H1 (cell line): ENCODE results near the gene LEKR1. TPM values are rescaled to one million over a fixed set of nuclear protein-coding genes. Genes with fewer than 3 reads are reported as not detected.
"Not testable (repeated sequence)": the region's sequence is repeated elsewhere in the genome, so short reads cannot be mapped to it uniquely, and the experiment has no call there.

Experiments
- CTCF ChIA-PET: fragments of 300-600 bp; sonication (Branson Sonifier 250); formaldehyde crosslinking; loops from one replicate; lab custom pipeline; 2021; ENCODE audit not compliant: partially characterized antibody; lab: Charles Lee
- POLR2A ChIA-PET: fragments of 300-600 bp; sonication (Branson Sonifier 250); formaldehyde crosslinking; loops from one replicate; lab custom pipeline; 2021; ENCODE audit warnings: inconsistent platforms; ENCODE audit not compliant: partially characterized antibody; lab: Charles Lee
- DNase-seq, 2 experiments: peaks; one replicate each; pipeline versions ENCODE4 v3.0.0 to v3.0.0-alpha.2; 2010 to 2022; ENCODE audit warnings: low spot score in 2 of 2, low read depth in 1 of 2, mixed read lengths in 1 of 2
- FAIRE-seq: peaks from 2 replicates; lab custom pipeline; 2011; peaks lifted over from hg19 to GRCh38; lab: Jason Lieb, UNC
- H2AFZ ChIP-seq: 2 replicates; pipeline ENCODE4 v1.8.1; 2012; ENCODE audit warnings: low read length, inconsistent platforms
- H2AK5ac ChIP-seq: 2 replicates; pipeline ENCODE4 v1.6.1; 2013; ENCODE audit warnings: low read depth, low read length
- H2BK120ac ChIP-seq: replicated peaks from 2 replicates; pipeline ENCODE3; 2013; ENCODE audit warnings: low read depth, low read length, inconsistent platforms
- H2BK12ac ChIP-seq: 2 replicates; pipeline ENCODE4 v1.6.1; 2013; ENCODE audit warnings: low read depth, low read length
- H2BK15ac ChIP-seq: 2 replicates; pipeline ENCODE4 v1.6.1; 2013; ENCODE audit warnings: low read length
- H2BK20ac ChIP-seq: 2 replicates; pipeline ENCODE4 v1.6.1; 2013; ENCODE audit warnings: low read length
- H2BK5ac ChIP-seq: 2 replicates; pipeline ENCODE4 v1.6.1; 2013; ENCODE audit warnings: low read depth, low read length
- H3K14ac ChIP-seq: 2 replicates; pipeline ENCODE4 v1.6.1; 2013; ENCODE audit warnings: inconsistent platforms; ENCODE audit not compliant: insufficient read length
- H3K18ac ChIP-seq: 2 replicates; pipeline ENCODE4 v1.6.1; 2013; ENCODE audit warnings: low read length; ENCODE audit errors: extremely low read depth
- H3K23ac ChIP-seq: 2 replicates; pipeline ENCODE4 v1.6.1; 2013; ENCODE audit warnings: inconsistent platforms; ENCODE audit not compliant: insufficient read length
- H3K23me2 ChIP-seq: 2 replicates; pipeline ENCODE4 v1.6.1; 2013; ENCODE audit warnings: low read depth, low read length
- H3K27ac ChIP-seq: 2 replicates; pipeline ENCODE4 v1.6.1; 2011; ENCODE audit warnings: low read depth, low read length, inconsistent platforms
- H3K27me3 ChIP-seq, 4 experiments: replicated peaks in 1 of 4; 1 replicate in 1 of 4; 2 replicates in 3 of 4; pipeline versions ENCODE4 v1.6.1 to v1.8.1; 2011 to 2013; ENCODE audit warnings: low read length in 3 of 4, mild to moderate bottlenecking in 3 of 4, inconsistent platforms in 2 of 4, mixed read lengths in 2 of 4, moderate library complexity in 1 of 4; ENCODE audit not compliant: control insufficient read depth in 3 of 4, insufficient read depth in 3 of 4; ENCODE audit errors: extremely low read depth in 1 of 4
- H3K36me3 ChIP-seq, 4 experiments: 2 replicates each; pipeline versions ENCODE4 v1.6.1 to v1.8.1; 2011 to 2013; ENCODE audit warnings: mild to moderate bottlenecking in 4 of 4, low read length in 3 of 4, moderate library complexity in 2 of 4, control low read depth in 1 of 4, inconsistent platforms in 1 of 4; ENCODE audit not compliant: insufficient read depth in 4 of 4, control insufficient read depth in 2 of 4
- H3K4ac ChIP-seq: replicated peaks from 2 replicates; pipeline ENCODE3; 2013; ENCODE audit warnings: low read length, low read depth, mixed read lengths, inconsistent platforms; ENCODE audit not compliant: insufficient read length
- H3K4me1 ChIP-seq, 4 experiments: replicated peaks in 1 of 4; 1 replicate in 1 of 4; 2 replicates in 3 of 4; pipeline versions ENCODE4 v1.6.1 to v1.8.1; 2011 to 2013; ENCODE audit warnings: low read length in 3 of 4, inconsistent platforms in 2 of 4, mixed read lengths in 1 of 4; ENCODE audit not compliant: insufficient read depth in 4 of 4, control insufficient read depth in 3 of 4
- H3K4me2 ChIP-seq, 2 experiments: 2 replicates each; pipeline versions ENCODE4 v1.6.1 to v1.8.1; 2011 to 2013; ENCODE audit warnings: low read depth in 2 of 2, low read length in 2 of 2, control low read depth in 1 of 2, inconsistent platforms in 1 of 2, mild to moderate bottlenecking in 1 of 2; ENCODE audit not compliant: insufficient read depth in 1 of 2
- H3K4me3 ChIP-seq, 4 experiments: fragments of 200-600, 300-600 bp in 1 of 4; sonication (generic), shearing (Covaris generic), sonication (Bioruptor Twin) in 1 of 4; 2 replicates each; pipeline versions ENCODE4 v1.5.1 to v1.8.1; 2011 to 2016; ENCODE audit warnings: low read length in 4 of 4, low read depth in 3 of 4, control low read depth in 2 of 4, inconsistent platforms in 2 of 4, mild to moderate bottlenecking in 2 of 4, mixed read lengths in 1 of 4, moderate library complexity in 1 of 4; ENCODE audit not compliant: insufficient read depth in 2 of 4; ENCODE audit errors: extremely low read depth in 1 of 4
- H3K56ac ChIP-seq: replicated peaks from 2 replicates; pipeline ENCODE3; 2013; ENCODE audit warnings: low read depth, mild to moderate bottlenecking, mixed read lengths, low read length, inconsistent platforms; ENCODE audit not compliant: insufficient read length
- H3K79me1 ChIP-seq: 2 replicates; pipeline ENCODE4 v1.6.1; 2013; ENCODE audit warnings: low read depth, low read length, control low read depth
- H3K79me2 ChIP-seq, 2 experiments: 2 replicates each; pipeline versions ENCODE4 v1.6.1 to v1.8.1; 2012 to 2013; ENCODE audit warnings: low read length in 2 of 2, mild to moderate bottlenecking in 2 of 2, inconsistent platforms in 1 of 2; ENCODE audit not compliant: insufficient read depth in 2 of 2, control insufficient read depth in 1 of 2
- H3K9ac ChIP-seq, 4 experiments: replicated peaks in 1 of 4; 1 replicate in 1 of 4; 2 replicates in 3 of 4; pipeline versions ENCODE4 v1.6.1 to v1.8.1; 2011 to 2013; ENCODE audit warnings: low read depth in 3 of 4, low read length in 3 of 4, control low read depth in 2 of 4, mild to moderate bottlenecking in 2 of 4, moderate library complexity in 2 of 4, inconsistent platforms in 1 of 4; ENCODE audit errors: extremely low read depth in 1 of 4
- H3K9me3 ChIP-seq, 2 experiments: 2 replicates each; pipeline versions ENCODE4 v1.6.1 to v1.8.1; 2012 to 2013; ENCODE audit warnings: mild to moderate bottlenecking in 2 of 2, moderate library complexity in 2 of 2, control low read depth in 1 of 2, inconsistent platforms in 1 of 2, low read depth in 1 of 2, low read length in 1 of 2, mixed read lengths in 1 of 2; ENCODE audit not compliant: insufficient read depth in 2 of 2
- H4K20me1 ChIP-seq, 2 experiments: replicated peaks in 1 of 2; 2 replicates each; pipeline versions ENCODE3 to v1.8.1; 2011 to 2013; ENCODE audit warnings: inconsistent platforms in 2 of 2, low read length in 2 of 2, mild to moderate bottlenecking in 1 of 2; ENCODE audit not compliant: insufficient read depth in 2 of 2, control insufficient read depth in 1 of 2
- H4K5ac ChIP-seq: 2 replicates; pipeline ENCODE4 v1.6.1; 2013; ENCODE audit warnings: low read length, low read depth, mixed read lengths, inconsistent platforms; ENCODE audit not compliant: insufficient read length
- H4K8ac ChIP-seq: 2 replicates; pipeline ENCODE4 v1.8.0; 2013; ENCODE audit warnings: mild to moderate bottlenecking, moderate library complexity, low read length, inconsistent platforms; ENCODE audit not compliant: insufficient read depth; ENCODE audit errors: extremely low read depth
- H4K91ac ChIP-seq: replicated peaks from 2 replicates; pipeline ENCODE3; 2013; ENCODE audit warnings: low read length, mixed read lengths, inconsistent platforms; ENCODE audit not compliant: insufficient read length
- WGBS, 2 experiments: shearing (Covaris generic) in 1 of 2; methylation state at CpG; one replicate each; pipeline versions ENCODE4 v1.1.6 to v1.1.7; 2013 to 2015; ENCODE audit warnings: low lambda C conversion rate in 2 of 2, mixed read lengths in 2 of 2, inconsistent platforms in 1 of 2, low coverage in 1 of 2, missing lambda C conversion rate in 1 of 2; ENCODE audit not compliant: insufficient replicate concordance in 2 of 2, insufficient coverage in 1 of 2, insufficient read length in 1 of 2; ENCODE audit errors: extremely low coverage in 1 of 2, missing lambda C conversion rate in 1 of 2; 5-methylcytosine and 5-hydroxymethylcytosine counted together
- polyA plus RNA-seq, 7 experiments: library from polyadenylated mRNA; depleted of rRNA in 3 of 7; stranded (reverse) in 5 of 7; unstranded in 2 of 7; fragments of >200 nt in 5 of 7; fragments of 200-250 nt in 2 of 7; gene quantifications; 1 replicate in 5 of 7; 2 replicates in 1 of 7; 4 replicates in 1 of 7; pipeline versions ENCODE4 v1.2.1 to v1.2.3, GENCODE V29; 2011 to 2013; ENCODE audit warnings: missing spikeins in 2 of 7, mixed read lengths in 2 of 7
- total RNA-seq: library from RNA; stranded (reverse); fragmentation: NEBNext Ultra II Directional; extraction: Animal tissue kit (Norgen Biotek cat#: 25700); gene quantifications from 2 replicates; pipeline ENCODE4 v1.2.1, GENCODE V29; 2021

LEKR1 gene
- total and polyA plus RNA-seq, 2 of the 8 experiments (the other 6 are each of a cell fraction or from before 2014, with no cell fraction given) = 0.08 TPM; not detected in 1

GRCh38 chr3:156822626-156823260 is 3.4 kb upstream of the LEKR1 start:
- Histone ChIP-seq H3K27me3 (peaks cover 8 to 32% (median 24%) of the 10 kb centered on the region in 4 experiments), H3K23me2 (peaks cover 11% of the 10 kb centered on the region)
- H3K79me2 ChIP-seq, H3K27ac ChIP-seq, H3K9ac ChIP-seq, H3K4me1 ChIP-seq, H3K4ac ChIP-seq, H3K18ac ChIP-seq, POLR2A ChIA-PET, H2BK20ac ChIP-seq, H4K91ac ChIP-seq, H2BK15ac ChIP-seq, H3K14ac ChIP-seq, H3K56ac ChIP-seq, DNase-seq, H3K23ac ChIP-seq, H4K20me1 ChIP-seq, H4K8ac ChIP-seq, H2BK120ac ChIP-seq, H2AK5ac ChIP-seq, H3K4me3 ChIP-seq, H3K79me1 ChIP-seq, H2AFZ ChIP-seq, H2BK12ac ChIP-seq, H3K4me2 ChIP-seq, H4K5ac ChIP-seq, H2BK5ac ChIP-seq, FAIRE-seq, H3K36me3 ChIP-seq, H3K9me3 ChIP-seq: not testable (repeated sequence)
- WGBS, 2 experiments = 94% methylated on average over 28 of the region's 32 CpGs; no CpG with 5 or more reads in 1 of the 2 experiments
- CTCF ChIA-PET = interaction anchor here (1.6 to 1.7 kb wide), 2 partner anchors 14 to 315 kb away, joined by 4 read pairs; no protein-coding TSS in a partner anchor
